ENCODE data around the gene ST3GAL3.

- TF ChIP-seq, protein P1, sequence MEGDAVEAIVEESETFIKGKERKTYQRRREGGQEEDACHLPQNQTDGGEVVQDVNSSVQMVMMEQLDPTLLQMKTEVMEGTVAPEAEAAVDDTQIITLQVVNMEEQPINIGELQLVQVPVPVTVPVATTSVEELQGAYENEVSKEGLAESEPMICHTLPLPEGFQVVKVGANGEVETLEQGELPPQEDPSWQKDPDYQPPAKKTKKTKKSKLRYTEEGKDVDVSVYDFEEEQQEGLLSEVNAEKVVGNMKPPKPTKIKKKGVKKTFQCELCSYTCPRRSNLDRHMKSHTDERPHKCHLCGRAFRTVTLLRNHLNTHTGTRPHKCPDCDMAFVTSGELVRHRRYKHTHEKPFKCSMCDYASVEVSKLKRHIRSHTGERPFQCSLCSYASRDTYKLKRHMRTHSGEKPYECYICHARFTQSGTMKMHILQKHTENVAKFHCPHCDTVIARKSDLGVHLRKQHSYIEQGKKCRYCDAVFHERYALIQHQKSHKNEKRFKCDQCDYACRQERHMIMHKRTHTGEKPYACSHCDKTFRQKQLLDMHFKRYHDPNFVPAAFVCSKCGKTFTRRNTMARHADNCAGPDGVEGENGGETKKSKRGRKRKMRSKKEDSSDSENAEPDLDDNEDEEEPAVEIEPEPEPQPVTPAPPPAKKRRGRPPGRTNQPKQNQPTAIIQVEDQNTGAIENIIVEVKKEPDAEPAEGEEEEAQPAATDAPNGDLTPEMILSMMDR (IDR thresholded peaks at IDR 0.05; ENCODE audit: insufficient read depth, low read depth, low read length), result no peak
- TF ChIP-seq EZH2 (IDR thresholded peaks at IDR 0.05; ENCODE audit: insufficient read depth, low read length), result no peak
These were observed 38.4 kb upstream of the ST3GAL3 start for GRCh38 chr1:43668956-43669355.

All from astrocyte (in vitro differentiated cells and primary cell).